Smooth muscle cell (in vitro differentiated cells): Measurements from ENCODE around the gene RUVBL1. TPM values are rescaled to one million over a fixed set of nuclear protein-coding genes. Genes with fewer than 3 reads are reported as not detected.

Experiments
- DNase-seq: peaks from one replicate; lab custom pipeline; 2025; ENCODE audit not compliant: unreplicated experiment; lab: John Stamatoyannopoulos, UW
- H2AFZ ChIP-seq: fragments of 200-600 bp; sonication (generic); 2 replicates; pipeline ENCODE4 v1.6.0; 2016; ENCODE audit warnings: antibody characterized with exemption, low read depth, mild to moderate bottlenecking
- H3F3A ChIP-seq: fragments of 200-600 bp; sonication (generic); 2 replicates; pipeline ENCODE4 v1.6.0; 2017; ENCODE audit warnings: antibody characterized with exemption, low read depth
- H3K27ac ChIP-seq: fragments of 200-600 bp; sonication (generic); 2 replicates; pipeline ENCODE4 v1.5.1; 2016; ENCODE audit warnings: low read depth, mild to moderate bottlenecking
- H3K27me3 ChIP-seq: fragments of 200-600 bp; sonication (generic); 2 replicates; pipeline ENCODE4 v1.6.1; 2016; ENCODE audit warnings: low read depth, mild to moderate bottlenecking
- H3K36me3 ChIP-seq: fragments of 200-600 bp; sonication (generic); 2 replicates; pipeline ENCODE4 v1.5.1; 2016; ENCODE audit warnings: low read depth
- H3K4me1 ChIP-seq: fragments of 200-600 bp; sonication (generic); 2 replicates; pipeline ENCODE4 v1.5.1; 2016; ENCODE audit warnings: low read depth
- H3K4me2 ChIP-seq: fragments of 200-600 bp; sonication (generic); 2 replicates; pipeline ENCODE4 v1.6.0; 2016; ENCODE audit warnings: mild to moderate bottlenecking
- H3K4me3 ChIP-seq: fragments of 200-600 bp; sonication (generic); 2 replicates; pipeline ENCODE4 v1.5.1; 2016; ENCODE audit warnings: mild to moderate bottlenecking
- H3K79me2 ChIP-seq: fragments of 200-600 bp; sonication (generic); 2 replicates; pipeline ENCODE4 v1.6.0; 2016; ENCODE audit warnings: low read depth, mild to moderate bottlenecking
- H3K9ac ChIP-seq: fragments of 200-600 bp; sonication (generic); 2 replicates; pipeline ENCODE4 v1.6.0; 2016; ENCODE audit warnings: low read depth
- H3K9me3 ChIP-seq: fragments of 200-600 bp; sonication (generic); replicated peaks from 2 replicates; pipeline ENCODE4 v1.5.1; 2016; ENCODE audit warnings: low read depth
- H4K20me1 ChIP-seq: fragments of 200-600 bp; sonication (generic); 2 replicates; pipeline ENCODE4 v1.6.0; 2016; ENCODE audit warnings: low read depth
- WGBS: methylation state at CpG from one replicate; pipeline ENCODE4 v1.1.7; 2016; ENCODE audit warnings: low lambda C conversion rate; 5-methylcytosine and 5-hydroxymethylcytosine counted together
- polyA plus RNA-seq: library from polyadenylated mRNA; unstranded; fragments of >200 nt; fragmentation: Nextera tagmentation; extraction: Ambion mirVana; gene quantifications from 2 replicates; pipeline ENCODE4 v1.2.1, GENCODE V29; 2016
- total RNA-seq: library from RNA; depleted of rRNA; stranded (reverse); fragments of >200 nt; gene quantifications from 2 replicates; pipeline ENCODE4 v1.2.3, GENCODE V29; 2014
- TF ChIP-seq, protein P1 (sequence below): fragments of 200-600 bp; sonication (generic); IDR thresholded peaks from 2 replicates; pipeline ENCODE4 v1.5.1; 2017; ENCODE audit warnings: borderline replicate concordance, mild to moderate bottlenecking, antibody characterized with exemption; ENCODE audit not compliant: insufficient read depth, poor library complexity, severe bottlenecking

The RUVBL1 gene
- total and polyA plus RNA-seq, 2 experiments from 2014 or later = 32.9 to 37.1 TPM

DNA sequence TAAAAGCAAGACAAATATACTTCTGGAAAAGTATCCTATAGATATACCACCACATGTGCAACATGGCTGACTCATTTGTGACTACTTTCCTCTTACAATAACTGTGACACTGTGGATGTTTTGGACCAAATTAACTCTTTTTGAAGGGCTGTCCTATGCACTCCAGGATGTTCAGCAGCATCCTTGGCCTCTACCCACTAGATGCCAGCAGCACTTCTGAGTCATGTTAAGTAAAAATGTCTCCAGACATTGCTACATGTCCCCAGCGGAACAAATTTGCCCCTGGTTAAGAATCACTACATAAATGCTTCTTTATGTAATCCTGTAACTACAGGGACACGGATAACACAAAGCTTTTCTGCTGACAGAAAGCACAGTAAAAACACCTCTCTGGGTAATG, 32.0 kb downstream of the RUVBL1 start:
- H3K9ac ChIP-seq = no peak overlapping the region
- H3K79me2 ChIP-seq = peaks cover 11% of the 10 kb centered on the region
- peaks cover 3% of the 10 kb centered on the region for H4K20me1 ChIP-seq
- TF ChIP-seq, protein P1, sequence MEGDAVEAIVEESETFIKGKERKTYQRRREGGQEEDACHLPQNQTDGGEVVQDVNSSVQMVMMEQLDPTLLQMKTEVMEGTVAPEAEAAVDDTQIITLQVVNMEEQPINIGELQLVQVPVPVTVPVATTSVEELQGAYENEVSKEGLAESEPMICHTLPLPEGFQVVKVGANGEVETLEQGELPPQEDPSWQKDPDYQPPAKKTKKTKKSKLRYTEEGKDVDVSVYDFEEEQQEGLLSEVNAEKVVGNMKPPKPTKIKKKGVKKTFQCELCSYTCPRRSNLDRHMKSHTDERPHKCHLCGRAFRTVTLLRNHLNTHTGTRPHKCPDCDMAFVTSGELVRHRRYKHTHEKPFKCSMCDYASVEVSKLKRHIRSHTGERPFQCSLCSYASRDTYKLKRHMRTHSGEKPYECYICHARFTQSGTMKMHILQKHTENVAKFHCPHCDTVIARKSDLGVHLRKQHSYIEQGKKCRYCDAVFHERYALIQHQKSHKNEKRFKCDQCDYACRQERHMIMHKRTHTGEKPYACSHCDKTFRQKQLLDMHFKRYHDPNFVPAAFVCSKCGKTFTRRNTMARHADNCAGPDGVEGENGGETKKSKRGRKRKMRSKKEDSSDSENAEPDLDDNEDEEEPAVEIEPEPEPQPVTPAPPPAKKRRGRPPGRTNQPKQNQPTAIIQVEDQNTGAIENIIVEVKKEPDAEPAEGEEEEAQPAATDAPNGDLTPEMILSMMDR = no peak
- no peak overlapping the region for H2AFZ ChIP-seq
- H3K27me3 ChIP-seq = no peaks in the 10 kb centered on the region
- WGBS = 88% methylated on average over 2 of the region's 2 CpGs
- H3K4me3 ChIP-seq = no peak overlapping the region
- no peak for DNase-seq
- no peaks in the 10 kb centered on the region for H3F3A ChIP-seq
- H3K4me1 ChIP-seq = no peaks in the 10 kb centered on the region
- H3K36me3 ChIP-seq = no peaks in the 10 kb centered on the region
- no peak overlapping the region for H3K4me2 ChIP-seq
- H3K9me3 ChIP-seq = no peaks in the 10 kb centered on the region
- H3K27ac ChIP-seq = no peak overlapping the region

DNA sequence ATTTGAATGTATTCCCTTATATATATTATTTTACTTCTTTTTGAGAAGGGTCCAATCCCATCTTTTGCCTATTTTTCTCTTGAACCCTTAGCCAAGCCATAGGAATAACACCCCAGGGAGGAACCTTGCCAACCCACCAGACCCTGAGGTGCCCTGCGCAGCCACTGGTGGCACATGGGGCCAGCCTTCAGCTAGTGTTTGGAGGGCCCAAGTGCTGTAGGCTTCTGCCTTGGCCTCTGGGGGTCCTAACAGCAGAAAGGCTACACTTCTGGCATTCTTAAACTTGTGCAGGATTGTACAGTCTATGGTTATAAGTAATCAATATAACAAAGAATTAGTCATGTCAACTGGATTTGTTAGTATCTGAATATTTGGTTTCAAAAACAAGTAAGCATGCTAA, 34.5 kb downstream of the RUVBL1 start:
- no peak for DNase-seq
- H3K9ac ChIP-seq = no peak overlapping the region
- H3K79me2 ChIP-seq = peaks cover 11% of the 10 kb centered on the region
- H3K27me3 ChIP-seq = no peaks in the 10 kb centered on the region
- H3K36me3 ChIP-seq = no peaks in the 10 kb centered on the region
- no peak overlapping the region for H2AFZ ChIP-seq
- no peak overlapping the region for H3K4me3 ChIP-seq
- peaks cover 3% of the 10 kb centered on the region for H4K20me1 ChIP-seq
- H3K4me1 ChIP-seq = no peaks in the 10 kb centered on the region
- H3K9me3 ChIP-seq = no peaks in the 10 kb centered on the region
- TF ChIP-seq, protein P1 = no peak
- H3K4me2 ChIP-seq = no peak overlapping the region
- 100% methylated on average over 1 of the region's 1 CpG for WGBS
- no peak overlapping the region for H3K27ac ChIP-seq
- H3F3A ChIP-seq = no peaks in the 10 kb centered on the region

DNA sequence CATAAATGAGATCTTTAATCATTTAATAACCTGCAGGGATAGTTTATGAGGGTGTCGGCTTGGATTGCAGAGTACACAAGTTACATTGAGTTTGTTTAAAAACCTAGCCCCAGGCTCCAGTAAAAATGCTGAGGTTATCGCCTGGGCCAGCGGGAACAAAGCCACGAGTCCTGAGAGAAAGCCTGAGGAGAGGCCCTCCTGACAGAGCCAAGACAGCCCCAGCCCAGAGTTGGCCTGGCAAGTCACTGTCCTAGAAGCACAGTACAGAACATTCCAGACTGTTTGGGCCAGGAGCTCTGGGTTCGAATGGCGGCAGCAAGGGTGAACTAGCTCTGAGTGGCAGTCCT, 39.0 kb downstream of the RUVBL1 start:
- TF ChIP-seq, protein P1 = no peak
- Histone ChIP-seq H3K27ac (no peak overlapping the region), H3K9me3 (no peaks in the 10 kb centered on the region), H3K4me1 (no peaks in the 10 kb centered on the region), H3K27me3 (no peaks in the 10 kb centered on the region), H3K4me2 (no peak overlapping the region), H3K4me3 (no peak overlapping the region), H2AFZ (no peak overlapping the region), H3K36me3 (no peaks in the 10 kb centered on the region), H3K9ac (no peak overlapping the region), H4K20me1 (peaks cover 9% of the 10 kb centered on the region), H3K79me2 (peaks cover 2% of the 10 kb centered on the region), H3F3A (peaks cover 7% of the 10 kb centered on the region)
- 79% methylated on average over 6 of the region's 6 CpGs for WGBS
- DNase-seq = no peak

DNA sequence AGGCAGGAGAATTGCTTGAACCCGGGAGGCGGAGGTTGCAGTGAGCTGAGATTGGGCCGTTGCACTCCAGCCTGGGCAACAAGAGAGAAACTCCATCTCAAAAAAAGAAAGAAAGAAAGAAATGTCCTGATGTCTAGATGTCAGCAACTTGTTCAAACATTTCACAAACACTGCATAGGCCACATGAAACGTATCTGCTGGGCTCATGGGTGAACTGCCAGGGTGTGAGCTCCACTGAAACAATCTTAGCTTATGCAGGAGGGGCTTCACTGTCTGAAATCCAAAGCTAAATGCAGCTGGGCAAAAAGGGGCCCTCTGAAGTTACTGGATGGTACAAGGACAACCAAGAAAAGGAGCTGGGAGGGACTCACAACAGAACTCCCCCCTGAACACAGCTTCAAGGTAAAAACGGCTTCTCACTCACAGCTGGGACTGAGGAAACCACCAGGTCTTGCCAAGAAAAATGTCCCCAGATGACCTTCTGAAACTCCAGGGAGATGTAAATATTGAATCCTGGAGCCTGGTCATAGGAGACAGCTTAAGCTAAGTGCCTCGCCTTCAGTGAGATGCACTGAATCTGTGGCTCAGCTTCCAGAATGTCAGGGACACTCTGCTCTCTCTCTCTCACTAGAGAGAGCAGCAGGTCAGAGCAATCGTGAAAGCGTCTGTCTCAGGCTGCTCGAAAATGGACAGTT, 39.5 kb downstream of the RUVBL1 start:
- TF ChIP-seq, protein P1 = no peak
- Histone ChIP-seq H3K27ac (no peak overlapping the region), H3K9ac (no peak overlapping the region), H3K4me1 (no peaks in the 10 kb centered on the region), H3K27me3 (no peaks in the 10 kb centered on the region), H3K9me3 (no peaks in the 10 kb centered on the region), H3K4me3 (no peak overlapping the region), H3F3A (peaks cover 7% of the 10 kb centered on the region), H3K79me2 (peaks cover 2% of the 10 kb centered on the region), H3K36me3 (no peaks in the 10 kb centered on the region), H2AFZ (no peak overlapping the region), H4K20me1 (peaks cover 13% of the 10 kb centered on the region), H3K4me2 (no peak overlapping the region)
- 92% methylated on average over 9 of the region's 9 CpGs for WGBS
- no peak for DNase-seq
